IPS-NIHi7 (cell line): ENCODE data around the gene ICE2.

Experiments used
- DNase-seq: peaks from one replicate; pipeline ENCODE4 v3.0.0; 2012; ENCODE audit warnings: mixed read lengths; ENCODE audit errors: extremely low spot score

Gene ICE2

GRCh38 chr15:60371175-60372051 is 107.5 kb downstream of the ICE2 start:
- no peak for DNase-seq

GRCh38 chr15:60370869-60371136 is 108.1 kb downstream of the ICE2 start:
- no peak for DNase-seq

- DNase-seq = no peak
Measured at GRCh38 chr15:60370105-60370868, 108.7 kb downstream of the ICE2 start.

- no peak for DNase-seq
Measured at GRCh38 chr15:60369696-60370095, 109.2 kb downstream of the ICE2 start.
